ENCODE results near the gene SLC2A9.
"Not testable (repeated sequence)": the region's sequence is repeated elsewhere in the genome, so short reads cannot be mapped to it uniquely, and the experiment has no call there.

Gene SLC2A9

GRCh38 chr4:9808077-9808476 lies 213.2 kb downstream of the SLC2A9 start:
- DNase-seq = no peak

GRCh38 chr4:9804918-9805317 lies 216.4 kb downstream of the SLC2A9 start:
- no peak for DNase-seq

GRCh38 chr4:9800848-9801247 lies 220.4 kb downstream of the SLC2A9 start:
- no peak for DNase-seq

GRCh38 chr4:9796641-9797040 lies 224.7 kb downstream of the SLC2A9 start:
- not testable (repeated sequence) for DNase-seq

GRCh38 chr4:9792381-9792780 lies 228.9 kb downstream of the SLC2A9 start:
- DNase-seq = no peak

- DNase-seq = not testable (repeated sequence)
Measured at GRCh38 chr4:9785891-9786290, 235.4 kb downstream of the SLC2A9 start.

GRCh38 chr4:9782136-9782436 lies 239.2 kb downstream of the SLC2A9 start:
- DNase-seq = no peak

GRCh38 chr4:9781343-9782135 lies 239.8 kb downstream of the SLC2A9 start, which contains the start of gene DRD5:
Gene DRD5, plus strand, starts transcription at chr4:9781634. Its CDS starts 396 bp downstream, at chr4:9782030.
- DNase-seq = no peak
